Vagina (tissue), 2 donors: ENCODE data around the gene FSD1. TPM values are rescaled to one million over a fixed set of nuclear protein-coding genes. Genes with fewer than 3 reads are reported as not detected.

ENCODE experiments used
- DNase-seq, 2 donors: peaks; one replicate each; pipeline ENCODE4 v3.0.0-alpha.2; 2017; ENCODE audit errors: extremely low spot score in 2 of 2
- H3K27ac ChIP-seq: fragments of 200-600 bp; sonication (generic); one replicate; pipeline ENCODE4 v1.5.1; 2019
- H3K27me3 ChIP-seq: fragments of 200-600 bp; sonication (generic); one replicate; pipeline ENCODE4 v1.5.1; 2019
- H3K36me3 ChIP-seq, 2 donors: fragments of 200-600 bp; sonication (generic); one replicate each; pipeline ENCODE4 v1.5.1; 2017 to 2019
- H3K4me1 ChIP-seq: fragments of 200-600 bp; sonication (generic); one replicate; pipeline ENCODE4 v1.5.1; 2019
- H3K4me3 ChIP-seq, 2 donors: fragments of 200-600 bp; sonication (generic); 1 replicate in 1 of 2; 2 replicates in 1 of 2; pipeline ENCODE4 v1.5.1; 2016 to 2019
- H3K9me3 ChIP-seq: fragments of 200-600 bp; sonication (generic); one replicate; pipeline ENCODE4 v1.5.1; 2019
- CTCF ChIP-seq, 3 experiments: fragments of 450-650 bp in 2 of 3; fragments of 200-600 bp in 1 of 3; sonication (generic) in 1 of 3; IDR thresholded peaks; one replicate each; pipeline ENCODE4 v1.5.1; 2017 to 2019; ENCODE audit warnings: antibody characterized with exemption in 3 of 3, mild to moderate bottlenecking in 2 of 3, moderate library complexity in 2 of 3
- POLR2A ChIP-seq, 2 donors: fragments of 450-650 bp; IDR thresholded peaks; one replicate each; pipeline ENCODE4 v1.6.1; 2017; ENCODE audit warnings: antibody characterized with exemption in 2 of 2, mild to moderate bottlenecking in 2 of 2, moderate library complexity in 2 of 2
- POLR2AphosphoS5 ChIP-seq, 2 donors: sonication (generic); formaldehyde crosslinking; IDR thresholded peaks; one replicate each; pipeline ENCODE4 v1.9.0; 2017; ENCODE audit warnings: antibody characterized with exemption in 2 of 2, mild to moderate bottlenecking in 2 of 2, low read depth in 1 of 2; ENCODE audit not compliant: insufficient read depth in 1 of 2
- intact Hi-C: fragments of 100-400 bp; cut with DNase I; formaldehyde crosslinking; loops from one replicate; pipeline ENCODE4 v1.15.1; 2023
- total RNA-seq: library from RNA; depleted of rRNA; stranded (reverse); fragments of >200 nt; gene quantifications from one replicate; pipeline ENCODE4 v1.2.3, GENCODE V29; 2016

The FSD1 gene
- 1.7 TPM for total RNA-seq

- Histone ChIP-seq H3K36me3 (no peaks in the 10 kb centered on the region), H3K4me1 (no peaks in the 10 kb centered on the region), H3K27me3 (no peaks in the 10 kb centered on the region), H3K27ac (no peak within 1 kb of the TSS), H3K4me3 (peak within 1 kb of the TSS; percentile 26 to 45), H3K9me3 (no peaks in the 10 kb centered on the region)
- DNase-seq, result no peak
- TF ChIP-seq CTCF (IDR thresholded peaks at IDR 0.05), result no peak
- TF ChIP-seq POLR2AphosphoS5 (IDR thresholded peaks at IDR 0.05; ENCODE audit: insufficient read depth in 1 of 2, low read depth in 1 of 2), result no peak
- intact Hi-C loops, result no loop called here
These were observed at the start of gene FSD1 for GRCh38 chr19:4304538-4305256. TSS of gene FSD1 (plus strand) at chr19:4304598. CDS start at chr19:4304747, 149 bp downstream.

- no peaks in the 10 kb centered on the region for H3K27me3 ChIP-seq
- no peak for DNase-seq
- peaks cover 5% of the 10 kb centered on the region for H3K9me3 ChIP-seq
- no peaks in the 10 kb centered on the region for H3K4me1 ChIP-seq
- TF ChIP-seq CTCF (IDR thresholded peaks at IDR 0.05), result no peak
- no peak for TF ChIP-seq POLR2AphosphoS5 (IDR thresholded peaks at IDR 0.05; ENCODE audit: insufficient read depth in 1 of 2, low read depth in 1 of 2)
- no peak for TF ChIP-seq POLR2A (IDR thresholded peaks at IDR 0.05)
- intact Hi-C loops, result no loop called here
- H3K36me3 ChIP-seq, result peaks cover 0 to 89% of the 10 kb centered on the region in 2 donors
- no peak overlapping the region for H3K27ac ChIP-seq
- no peak overlapping the region for H3K4me3 ChIP-seq
These were observed 47.8 kb upstream of the FSD1 start for GRCh38 chr19:4256563-4256962.

GRCh38 chr19:4257025-4257424 lies 47.4 kb upstream of the FSD1 start:
- peaks cover 0 to 94% of the 10 kb centered on the region in 2 donors for H3K36me3 ChIP-seq
- no peak for DNase-seq
- H3K27ac ChIP-seq, result no peak overlapping the region
- H3K9me3 ChIP-seq, result peaks cover 5% of the 10 kb centered on the region
- H3K4me1 ChIP-seq, result no peaks in the 10 kb centered on the region
- TF ChIP-seq CTCF (IDR thresholded peaks at IDR 0.05) (no peak), POLR2AphosphoS5 (IDR thresholded peaks at IDR 0.05; ENCODE audit: insufficient read depth in 1 of 2, low read depth in 1 of 2) (no peak), POLR2A (IDR thresholded peaks at IDR 0.05) (no peak)
- intact Hi-C loops, result no loop called here
- no peak overlapping the region for H3K4me3 ChIP-seq
- no peaks in the 10 kb centered on the region for H3K27me3 ChIP-seq

- Histone ChIP-seq H3K36me3 (peaks cover 0 to 98% of the 10 kb centered on the region in 2 donors), H3K9me3 (peaks cover 5% of the 10 kb centered on the region), H3K27ac (no peak overlapping the region), H3K4me3 (no peak overlapping the region), H3K4me1 (no peaks in the 10 kb centered on the region), H3K27me3 (no peaks in the 10 kb centered on the region)
- TF ChIP-seq CTCF (IDR thresholded peaks at IDR 0.05), result no peak
- no peak for DNase-seq
- intact Hi-C loops, result no loop called here
These were observed 46.2 kb upstream of the FSD1 start for GRCh38 chr19:4258181-4258580.

- no peak for DNase-seq
- no peak overlapping the region for H3K27ac ChIP-seq
- no peaks in the 10 kb centered on the region for H3K27me3 ChIP-seq
- no peak overlapping the region for H3K4me3 ChIP-seq
- TF ChIP-seq POLR2A (IDR thresholded peaks at IDR 0.05) (no peak), POLR2AphosphoS5 (IDR thresholded peaks at IDR 0.05; ENCODE audit: insufficient read depth in 1 of 2, low read depth in 1 of 2) (no peak), CTCF (IDR thresholded peaks at IDR 0.05) (no peak)
- peaks cover 5% of the 10 kb centered on the region for H3K9me3 ChIP-seq
- no peaks in the 10 kb centered on the region for H3K4me1 ChIP-seq
- peaks cover 0 to 89% of the 10 kb centered on the region in 2 donors for H3K36me3 ChIP-seq
- intact Hi-C loops, result no loop called here
These were observed 43.7 kb upstream of the FSD1 start for GRCh38 chr19:4260613-4261191.
